A549 (cell line): ENCODE data around the gene SH3BP2. TPM values are rescaled to one million over a fixed set of nuclear protein-coding genes. Genes with fewer than 3 reads are reported as not detected.
A peak's percentile ranks its signal among the peaks of the same experiment; 100 is the strongest.

Source experiments
- ATAC-seq, 2 experiments: fragments of 200-7000 bp in 1 of 2; fragments of >200 bp in 1 of 2; cut with Nextera tagmentation in 1 of 2; cut with Tn5 transposase in 1 of 2; 3 replicates each; pipeline versions ENCODE4 v1.8.0 to v1.9.1; 2018 to 2020; ENCODE audit warnings: mild to moderate bottlenecking in 1 of 2, moderate library complexity in 1 of 2
- CTCF ChIA-PET: fragments of 300-600 bp; sonication (Branson Sonifier 250); formaldehyde crosslinking; extraction: SDS; loops from one replicate; lab custom pipeline; 2021; ENCODE audit warnings: antibody characterized with exemption, inconsistent platforms; lab: Yijun Ruan, JAX
- POLR2A ChIA-PET: fragments of 350-600 bp; formaldehyde crosslinking; extraction: SDS; loops from one replicate; lab custom pipeline; 2021; ENCODE audit warnings: antibody characterized with exemption, inconsistent platforms; lab: Yijun Ruan, JAX
- DNase-seq, 2 experiments: peaks; one replicate each; pipeline versions ENCODE4 v3.0.0 to v3.0.0-alpha.2; 2011 to 2016; ENCODE audit warnings: low read depth in 1 of 2, low spot score in 1 of 2
- FAIRE-seq: peaks from 2 replicates; lab custom pipeline; 2011; peaks lifted over from hg19 to GRCh38; lab: Jason Lieb, UNC
- H3K27ac ChIP-seq, 2 experiments: fragments of >200 bp; sonication (Bioruptor Twin); formaldehyde crosslinking; 3 replicates each; pipeline ENCODE4 v1.5.1; 2016 to 2017
- H3K4me1 ChIP-seq: fragments of >200 bp; sonication (Bioruptor Twin); formaldehyde crosslinking; 3 replicates; pipeline ENCODE4 v1.6.1; 2016
- H3K4me2 ChIP-seq: fragments of >200 bp; sonication (Bioruptor Twin); formaldehyde crosslinking; 3 replicates; pipeline ENCODE4 v1.6.1; 2016
- H3K4me3 ChIP-seq: fragments of >200 bp; sonication (Bioruptor Twin); formaldehyde crosslinking; 3 replicates; pipeline ENCODE4 v1.5.1; 2016
- H3K9me3 ChIP-seq: fragments of >200 bp; sonication (Bioruptor Twin); formaldehyde crosslinking; 3 replicates; pipeline ENCODE4 v1.6.1; 2016
- ATOH8 ChIP-seq: fragments of 250-450 bp; sonication (Bioruptor Pico); IDR thresholded peaks from 2 replicates; pipeline ENCODE4 v1.5.0; 2020; ENCODE audit warnings: low read depth, mild to moderate bottlenecking, moderate library complexity
- BCL3 ChIP-seq: fragments of >200 bp; sonication (Bioruptor Twin); formaldehyde crosslinking; IDR thresholded peaks from 3 replicates; pipeline ENCODE4 v1.6.1; 2016
- CEBPB ChIP-seq, 2 experiments: fragments of >200 bp in 1 of 2; sonication (Bioruptor Twin) in 1 of 2; formaldehyde crosslinking in 1 of 2; IDR thresholded peaks; 2 replicates each; pipeline ENCODE4 v1.6.1; 2012 to 2016
- CHD2 ChIP-seq: fragments of 150-350 bp; IDR thresholded peaks from 2 replicates; pipeline ENCODE4 v1.6.1; 2014; ENCODE audit warnings: low read length; ENCODE audit not compliant: partially characterized antibody
- EHF ChIP-seq: fragments of 250-450 bp; sonication (Bioruptor Pico); IDR thresholded peaks from 2 replicates; pipeline ENCODE4 v1.5.0; 2020; ENCODE audit warnings: mild to moderate bottlenecking
- EP300 ChIP-seq, 2 experiments: fragments of >200 bp; sonication (Bioruptor Twin); formaldehyde crosslinking; IDR thresholded peaks; 2 replicates in 1 of 2; 3 replicates in 1 of 2; pipeline ENCODE4 v1.6.1; 2016 to 2017
- JUN ChIP-seq, 2 experiments: fragments of >200 bp; sonication (Bioruptor Twin); formaldehyde crosslinking; IDR thresholded peaks; 2 replicates in 1 of 2; 3 replicates in 1 of 2; pipeline ENCODE4 v1.6.1; 2016 to 2017
- JUNB ChIP-seq: fragments of >200 bp; sonication (Bioruptor Twin); formaldehyde crosslinking; IDR thresholded peaks from 2 replicates; pipeline ENCODE4 v1.6.1; 2016
- POLR2A ChIP-seq: IDR thresholded peaks from 2 replicates; pipeline ENCODE4 v1.6.1; 2012; ENCODE audit warnings: mild to moderate bottlenecking, low read length
- RFX5 ChIP-seq: fragments of 450-650 bp; IDR thresholded peaks from 2 replicates; pipeline ENCODE4 v1.7.1; 2014; ENCODE audit warnings: antibody characterized with exemption, mild to moderate bottlenecking, moderate library complexity
- ZFP36 ChIP-seq: fragments of 450-650 bp; IDR thresholded peaks from 2 replicates; pipeline ENCODE4 v1.6.1; 2014; ENCODE audit warnings: borderline replicate concordance; ENCODE audit not compliant: partially characterized antibody
- ZSCAN20 ChIP-seq: fragments of 250-450 bp; sonication (Bioruptor Pico); IDR thresholded peaks from 2 replicates; pipeline ENCODE4 v1.8.0; 2022; ENCODE audit warnings: mild to moderate bottlenecking, moderate library complexity
- WGBS: methylation state at CpG from one replicate; pipeline ENCODE4 v1.1.6; 2017; ENCODE audit errors: missing lambda C conversion rate; 5-methylcytosine and 5-hydroxymethylcytosine counted together
- polyA plus RNA-seq, 4 experiments: library from polyadenylated mRNA; depleted of rRNA in 3 of 4; stranded (reverse); fragments of >200 nt; fragmentation: RNase III in 1 of 4; extraction: RNeasy Plus Mini Kit Qiagen cat#74134 plus additional on column Dnase treatment in 1 of 4; gene quantifications; 2 replicates in 3 of 4; 3 replicates in 1 of 4; pipeline ENCODE4 v1.2.3, GENCODE V29; 2011 to 2017
- TF ChIP-seq, protein P1 (sequence below): fragments of >200 bp; sonication (Bioruptor Twin); formaldehyde crosslinking; IDR thresholded peaks from 3 replicates; pipeline ENCODE4 v1.5.1; 2016
- TF ChIP-seq, protein P2 (sequence below): fragments of 150-350 bp; IDR thresholded peaks from 2 replicates; pipeline ENCODE4 v1.6.1; 2014; ENCODE audit warnings: low read depth, mild to moderate bottlenecking, low read length
- TF ChIP-seq, protein P3 (sequence below): IDR thresholded peaks from 2 replicates; pipeline ENCODE4 v1.6.1; 2012; ENCODE audit warnings: low read depth, borderline replicate concordance
- TF ChIP-seq, protein P4 (sequence below): fragments of 250-450 bp; sonication (Bioruptor Pico); IDR thresholded peaks from 2 replicates; pipeline ENCODE4 v1.5.0; 2021; ENCODE audit warnings: mild to moderate bottlenecking, moderate library complexity, borderline replicate concordance
- TF ChIP-seq, protein P5 (sequence below): fragments of 450-650 bp; IDR thresholded peaks from 2 replicates; pipeline ENCODE4 v1.6.1; 2014; ENCODE audit warnings: antibody characterized with exemption

SH3BP2 gene
- polyA plus RNA-seq, 2 of the 4 experiments (the other 2 are of a cell fraction) = 4.4 to 6.0 TPM

- FAIRE-seq (no peak), ATAC-seq (no peak)
- POLR2A ChIA-PET = no interaction called here
Observed at GRCh38 chr4:2753436-2753835, 39.4 kb upstream of the SH3BP2 start.

GRCh38 chr4:2754848-2755819 is 37.8 kb upstream of the SH3BP2 start:
- no peak for ATAC-seq
- FAIRE-seq = no peak
- Histone ChIP-seq H3K27ac (peak overlapping the region; percentile 93 to 100), H3K9me3 (no peaks in the 10 kb centered on the region), H3K4me2 (peak overlapping the region; percentile 95), H3K4me3 (peak overlapping the region; percentile 72), H3K4me1 (peaks cover 11% of the 10 kb centered on the region; the same call in 1 of the 3 replicates)
- ChIA-PET CTCF (interaction anchor here (1.0 kb wide), 1 partner anchor 23 kb away, joined by 3 read pairs; no protein-coding TSS in a partner anchor), POLR2A (interaction anchor here (0.7 kb wide), 1 partner anchor 50 kb away, joined by 8 read pairs; no protein-coding TSS in a partner anchor)
- no peak for DNase-seq
- WGBS = 72% methylated on average over 16 of the region's 23 CpGs
- no peak for TF ChIP-seq EHF (CRISPR knock-in tag)

More at GRCh38 chr4:2753436-2753835, 39.4 kb upstream of the SH3BP2 start:
- no peak for DNase-seq
- H3K4me2 ChIP-seq = no peak overlapping the region
- TF ChIP-seq, protein P1, sequence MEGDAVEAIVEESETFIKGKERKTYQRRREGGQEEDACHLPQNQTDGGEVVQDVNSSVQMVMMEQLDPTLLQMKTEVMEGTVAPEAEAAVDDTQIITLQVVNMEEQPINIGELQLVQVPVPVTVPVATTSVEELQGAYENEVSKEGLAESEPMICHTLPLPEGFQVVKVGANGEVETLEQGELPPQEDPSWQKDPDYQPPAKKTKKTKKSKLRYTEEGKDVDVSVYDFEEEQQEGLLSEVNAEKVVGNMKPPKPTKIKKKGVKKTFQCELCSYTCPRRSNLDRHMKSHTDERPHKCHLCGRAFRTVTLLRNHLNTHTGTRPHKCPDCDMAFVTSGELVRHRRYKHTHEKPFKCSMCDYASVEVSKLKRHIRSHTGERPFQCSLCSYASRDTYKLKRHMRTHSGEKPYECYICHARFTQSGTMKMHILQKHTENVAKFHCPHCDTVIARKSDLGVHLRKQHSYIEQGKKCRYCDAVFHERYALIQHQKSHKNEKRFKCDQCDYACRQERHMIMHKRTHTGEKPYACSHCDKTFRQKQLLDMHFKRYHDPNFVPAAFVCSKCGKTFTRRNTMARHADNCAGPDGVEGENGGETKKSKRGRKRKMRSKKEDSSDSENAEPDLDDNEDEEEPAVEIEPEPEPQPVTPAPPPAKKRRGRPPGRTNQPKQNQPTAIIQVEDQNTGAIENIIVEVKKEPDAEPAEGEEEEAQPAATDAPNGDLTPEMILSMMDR = no peak
- TF ChIP-seq, protein P2, sequence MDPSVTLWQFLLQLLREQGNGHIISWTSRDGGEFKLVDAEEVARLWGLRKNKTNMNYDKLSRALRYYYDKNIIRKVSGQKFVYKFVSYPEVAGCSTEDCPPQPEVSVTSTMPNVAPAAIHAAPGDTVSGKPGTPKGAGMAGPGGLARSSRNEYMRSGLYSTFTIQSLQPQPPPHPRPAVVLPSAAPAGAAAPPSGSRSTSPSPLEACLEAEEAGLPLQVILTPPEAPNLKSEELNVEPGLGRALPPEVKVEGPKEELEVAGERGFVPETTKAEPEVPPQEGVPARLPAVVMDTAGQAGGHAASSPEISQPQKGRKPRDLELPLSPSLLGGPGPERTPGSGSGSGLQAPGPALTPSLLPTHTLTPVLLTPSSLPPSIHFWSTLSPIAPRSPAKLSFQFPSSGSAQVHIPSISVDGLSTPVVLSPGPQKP = no peak
- TF ChIP-seq JUN (IDR thresholded peaks at IDR 0.05) = no peak
- peaks cover 11% of the 10 kb centered on the region; the same call in 1 of the 3 replicates for H3K4me1 ChIP-seq
- CTCF ChIA-PET = interaction anchor here (3.4 kb wide), 1 partner anchor 10 kb away, joined by 14 read pairs; no protein-coding TSS in a partner anchor
- no peak overlapping the region for H3K4me3 ChIP-seq
- H3K9me3 ChIP-seq = no peaks in the 10 kb centered on the region
- H3K27ac ChIP-seq = no peak overlapping the region
- 95% methylated on average over 4 of the region's 4 CpGs for WGBS

DNA sequence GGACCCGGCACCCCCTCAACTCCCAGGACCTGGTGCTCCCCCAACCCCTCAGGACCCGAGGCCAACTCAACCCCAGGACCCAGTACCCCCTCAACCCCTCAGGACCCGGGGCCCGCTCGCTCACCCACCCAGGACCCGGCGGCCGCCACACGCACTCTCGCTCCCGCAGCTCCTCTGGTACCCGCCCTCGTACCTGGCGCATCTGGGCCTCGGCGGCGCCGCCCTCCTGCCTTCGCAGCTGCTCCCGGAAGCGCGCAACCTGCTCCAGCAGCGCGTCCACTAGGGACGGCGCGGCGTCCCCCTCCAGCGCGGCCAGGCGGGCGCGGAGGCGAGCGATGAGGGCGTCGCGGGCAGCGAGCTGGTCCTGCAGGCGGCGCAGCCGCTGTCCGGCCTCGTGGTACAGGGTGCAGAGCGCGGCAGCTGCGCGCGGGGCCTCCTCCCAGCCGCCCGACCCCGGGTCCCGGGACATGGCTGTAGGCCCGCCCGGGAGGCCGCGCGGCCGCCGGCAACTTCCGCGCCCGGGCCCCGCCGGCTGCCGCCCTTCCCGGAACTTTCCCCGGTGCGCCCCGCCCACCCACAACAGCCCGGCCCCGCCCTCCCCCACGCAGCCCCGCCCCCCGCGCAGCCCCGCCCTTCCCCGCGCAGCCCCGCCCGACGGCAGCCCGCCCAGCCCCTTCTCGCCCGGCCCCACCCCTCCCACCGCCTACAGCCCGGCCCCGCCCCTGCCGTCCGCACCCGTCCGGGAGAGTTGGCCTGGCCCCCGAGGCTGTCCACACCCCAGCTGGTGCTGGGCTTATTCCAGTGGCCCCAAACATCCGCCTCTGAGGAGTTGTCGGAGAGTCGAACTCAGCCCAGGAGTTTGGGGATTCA is 36.8 kb upstream of the SH3BP2 start, which contains the start of gene TNIP2:
Gene TNIP2, minus strand, starts transcription at position 516 of the 870 bp plus-strand sequence. Its CDS starts 47 bp downstream, at position 469.
- Histone ChIP-seq H3K9me3 (no peaks in the 10 kb centered on the region), H3K27ac (peak within 1 kb of the TSS; percentile 93 to 100), H3K4me3 (peak within 1 kb of the TSS; percentile 72), H3K4me2 (peak within 1 kb of the TSS; percentile 95), H3K4me1 (peaks cover 16% of the 10 kb centered on the region)
- FAIRE-seq (no peak), ATAC-seq (peak; percentile 84 to 85), DNase-seq (peak; percentile 64 to 70)
- POLR2A ChIA-PET = interaction anchor here (0.6 to 0.7 kb wide), 2 partner anchors 51 to 77 kb away, joined by 3 to 8 read pairs; no protein-coding TSS in a partner anchor
- CTCF ChIA-PET = interaction anchor here (0.5 to 1.0 kb wide), 3 partner anchors 24 to 552 kb away, joined by 3 read pairs; no protein-coding TSS in a partner anchor
- WGBS = under 1% methylated on average over 18 of the region's 96 CpGs
- no peak for TF ChIP-seq ATOH8 (CRISPR knock-in tag)
- no peak for TF ChIP-seq CHD2
- TF ChIP-seq ZFP36 = no peak
- TF ChIP-seq POLR2A = peak; percentile 75
- no peak for TF ChIP-seq JUNB
- TF ChIP-seq RFX5 = no peak
- no peak for TF ChIP-seq ZSCAN20
- TF ChIP-seq JUN (IDR thresholded peaks at IDR 0.05) = peak; percentile 30 to 71; a peak in 1 of 5 replicates
- TF ChIP-seq, protein P3, sequence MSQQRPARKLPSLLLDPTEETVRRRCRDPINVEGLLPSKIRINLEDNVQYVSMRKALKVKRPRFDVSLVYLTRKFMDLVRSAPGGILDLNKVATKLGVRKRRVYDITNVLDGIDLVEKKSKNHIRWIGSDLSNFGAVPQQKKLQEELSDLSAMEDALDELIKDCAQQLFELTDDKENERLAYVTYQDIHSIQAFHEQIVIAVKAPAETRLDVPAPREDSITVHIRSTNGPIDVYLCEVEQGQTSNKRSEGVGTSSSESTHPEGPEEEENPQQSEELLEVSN = no peak
- no peak for TF ChIP-seq CEBPB (IDR thresholded peaks at IDR 0.05)
- TF ChIP-seq, protein P4, sequence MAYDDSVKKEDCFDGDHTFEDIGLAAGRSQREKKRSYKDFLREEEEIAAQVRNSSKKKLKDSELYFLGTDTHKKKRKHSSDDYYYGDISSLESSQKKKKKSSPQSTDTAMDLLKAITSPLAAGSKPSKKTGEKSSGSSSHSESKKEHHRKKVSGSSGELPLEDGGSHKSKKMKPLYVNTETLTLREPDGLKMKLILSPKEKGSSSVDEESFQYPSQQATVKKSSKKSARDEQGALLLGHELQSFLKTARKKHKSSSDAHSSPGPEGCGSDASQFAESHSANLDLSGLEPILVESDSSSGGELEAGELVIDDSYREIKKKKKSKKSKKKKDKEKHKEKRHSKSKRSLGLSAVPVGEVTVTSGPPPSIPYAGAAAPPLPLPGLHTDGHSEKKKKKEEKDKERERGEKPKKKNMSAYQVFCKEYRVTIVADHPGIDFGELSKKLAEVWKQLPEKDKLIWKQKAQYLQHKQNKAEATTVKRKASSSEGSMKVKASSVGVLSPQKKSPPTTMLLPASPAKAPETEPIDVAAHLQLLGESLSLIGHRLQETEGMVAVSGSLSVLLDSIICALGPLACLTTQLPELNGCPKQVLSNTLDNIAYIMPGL (CRISPR knock-in tag) = no peak
- no peak for TF ChIP-seq EP300 (IDR thresholded peaks at IDR 0.05)
- TF ChIP-seq, protein P2 = no peak
- peak; percentile 73; the same call in 1 of the 3 replicates for TF ChIP-seq BCL3
- TF ChIP-seq, protein P5, sequence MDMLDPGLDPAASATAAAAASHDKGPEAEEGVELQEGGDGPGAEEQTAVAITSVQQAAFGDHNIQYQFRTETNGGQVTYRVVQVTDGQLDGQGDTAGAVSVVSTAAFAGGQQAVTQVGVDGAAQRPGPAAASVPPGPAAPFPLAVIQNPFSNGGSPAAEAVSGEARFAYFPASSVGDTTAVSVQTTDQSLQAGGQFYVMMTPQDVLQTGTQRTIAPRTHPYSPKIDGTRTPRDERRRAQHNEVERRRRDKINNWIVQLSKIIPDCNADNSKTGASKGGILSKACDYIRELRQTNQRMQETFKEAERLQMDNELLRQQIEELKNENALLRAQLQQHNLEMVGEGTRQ = no peak
